Measurements from ENCODE around the gene REXO1. TPM values are rescaled to one million over a fixed set of nuclear protein-coding genes. Genes with fewer than 3 reads are reported as not detected.

Gene REXO1
- total RNA-seq, 1 experiment from 2014 or later = 52.2 TPM

GRCh38 chr19:1860042-1860775, 11.9 kb upstream of the REXO1 start:
- Histone ChIP-seq H3K4me1 (ENCODE audit: control insufficient read depth in 1 of 2, insufficient read depth in 2 of 2, low read length in 2 of 2) (peaks cover 62 to 79% of the 10 kb centered on the region in 2 experiments), H3K9me2 (ENCODE audit: insufficient read depth) (no peaks in the 10 kb centered on the region), H2AFZ (ENCODE audit: low read depth, low read length, poor library complexity, severe bottlenecking) (no peak overlapping the region), H3K27ac (ENCODE audit: low read depth, low read length) (peak overlapping the region; percentile 99), H3K36me3 (ENCODE audit: control insufficient read depth in 1 of 2, insufficient read depth in 2 of 2, low read length in 2 of 2) (0 out of 4 replicates have a peak, but pooled peaks cover 0 to 4% of the 10 kb centered on the region in 2 experiments), H3K9ac (ENCODE audit: low read length) (peak overlapping the region; percentile 97), H3K79me2 (ENCODE audit: insufficient read depth, low read length) (peaks cover 74% of the 10 kb centered on the region), H3K9me3 (ENCODE audit: control insufficient read depth in 1 of 2, insufficient read depth in 1 of 2, low read depth in 1 of 2, low read length in 2 of 2) (no peaks in the 10 kb centered on the region), H3K4me2 (ENCODE audit: low read length) (peak overlapping the region; percentile 91), H3K27me3 (ENCODE audit: insufficient read depth, low read length) (no peaks in the 10 kb centered on the region), H3K4me3 (replicated peaks in 1 of 2; ENCODE audit: low read depth in 1 of 2, low read length in 2 of 2) (peak overlapping the region in 1 of 2 experiments; percentile 94; a peak in 2 of 4 replicates), H4K20me1 (ENCODE audit: insufficient read depth) (no peaks in the 10 kb centered on the region; the same call in 1 of the 2 replicates)
- intact Hi-C loops (cut with micrococcal nuclease) = no loop called here
- ChIA-PET CTCF (no interaction called here), RAD21 (ENCODE audit: low non-redundant PET in 1 of 2, low total read pairs in 2 of 2, uncharacterized antibody in 2 of 2, unreplicated experiment in 2 of 2) (no interaction called here), POLR2A (interaction anchor here (0.7 kb wide), 1 partner anchor 532 kb away, joined by 4 read pairs; no protein-coding TSS in a partner anchor)
- ATAC-seq = no peak
- no TSS peak for BruUV-seq (replicated peaks)
- no peak for TF ChIP-seq EGR1 (IDR thresholded peaks at IDR 0.05; ENCODE audit: low read depth)
- no peak for TF ChIP-seq ZBTB33 (IDR thresholded peaks at IDR 0.05; ENCODE audit: extremely low read depth, insufficient replicate concordance, low read length)
- TF ChIP-seq CBX3 (IDR thresholded peaks at IDR 0.05; ENCODE audit: low read depth) = no peak
- no peak for TF ChIP-seq EZH2 (IDR thresholded peaks at IDR 0.05)
- no peak for TF ChIP-seq EZH2phosphoT487 (IDR thresholded peaks at IDR 0.05; ENCODE audit: borderline replicate concordance)
- no peak for TF ChIP-seq SRF (IDR thresholded peaks at IDR 0.05; ENCODE audit: low read depth)
- no peak for TF ChIP-seq RAD21 (IDR thresholded peaks at IDR 0.05; ENCODE audit: low read depth)
- no peak for TF ChIP-seq MAX (IDR thresholded peaks at IDR 0.05)
- no peak for DNase-seq (ENCODE audit: low read depth, low spot score)
